Measurements from ENCODE around the gene RASEF.

DNA sequence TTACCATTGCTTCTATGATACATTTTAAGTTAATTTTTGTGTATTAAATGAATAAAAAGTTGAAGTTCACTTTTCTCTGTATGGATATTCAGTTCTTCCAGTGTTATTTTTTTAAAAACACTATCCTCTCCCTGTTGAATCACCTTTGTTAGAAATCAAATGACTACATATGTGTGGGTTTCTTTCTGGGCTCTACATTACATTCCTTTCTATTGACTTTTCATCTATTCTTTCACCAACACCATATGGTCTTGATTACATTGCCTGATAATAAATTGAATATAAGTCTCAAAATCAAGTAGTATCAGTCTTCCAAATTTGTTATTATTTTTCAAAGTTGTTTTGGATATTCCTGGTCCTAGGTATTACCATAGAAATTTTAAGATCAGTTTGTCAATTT is 7.3 kb upstream of the RASEF start:
- TF ChIP-seq, protein P1, sequence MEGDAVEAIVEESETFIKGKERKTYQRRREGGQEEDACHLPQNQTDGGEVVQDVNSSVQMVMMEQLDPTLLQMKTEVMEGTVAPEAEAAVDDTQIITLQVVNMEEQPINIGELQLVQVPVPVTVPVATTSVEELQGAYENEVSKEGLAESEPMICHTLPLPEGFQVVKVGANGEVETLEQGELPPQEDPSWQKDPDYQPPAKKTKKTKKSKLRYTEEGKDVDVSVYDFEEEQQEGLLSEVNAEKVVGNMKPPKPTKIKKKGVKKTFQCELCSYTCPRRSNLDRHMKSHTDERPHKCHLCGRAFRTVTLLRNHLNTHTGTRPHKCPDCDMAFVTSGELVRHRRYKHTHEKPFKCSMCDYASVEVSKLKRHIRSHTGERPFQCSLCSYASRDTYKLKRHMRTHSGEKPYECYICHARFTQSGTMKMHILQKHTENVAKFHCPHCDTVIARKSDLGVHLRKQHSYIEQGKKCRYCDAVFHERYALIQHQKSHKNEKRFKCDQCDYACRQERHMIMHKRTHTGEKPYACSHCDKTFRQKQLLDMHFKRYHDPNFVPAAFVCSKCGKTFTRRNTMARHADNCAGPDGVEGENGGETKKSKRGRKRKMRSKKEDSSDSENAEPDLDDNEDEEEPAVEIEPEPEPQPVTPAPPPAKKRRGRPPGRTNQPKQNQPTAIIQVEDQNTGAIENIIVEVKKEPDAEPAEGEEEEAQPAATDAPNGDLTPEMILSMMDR (IDR thresholded peaks at IDR 0.05) = no peak
- TF ChIP-seq POLR2A (IDR thresholded peaks at IDR 0.05) = no peak
